T-cell (primary cell): ENCODE results near the gene TCEA3. TPM values are rescaled to one million over a fixed set of nuclear protein-coding genes. Genes with fewer than 3 reads are reported as not detected.

ENCODE experiments used
- ATAC-seq, 4 experiments: fragments of 200-7000 bp in 3 of 4; fragments of 150-1000 bp in 1 of 4; cut with Tn5 transposase; replicated peaks in 1 of 4; 1 replicate in 3 of 4; 2 replicates in 1 of 4; pipeline ENCODE4 v1.10.0; 2021; ENCODE audit warnings: moderate library complexity in 3 of 4, mild to moderate bottlenecking in 2 of 4, moderate number of reproducible peaks in 1 of 4
- CTCF ChIA-PET, 2 donors: fragments of 300-600 bp; sonication (Branson Sonifier 250); formaldehyde crosslinking; loops; one replicate each; lab custom pipeline; 2022; ENCODE audit warnings: antibody characterized with exemption in 2 of 2; lab: Charles Lee
- POLR2A ChIA-PET, 2 donors: fragments of 300-600 bp; sonication (Branson Sonifier 250); formaldehyde crosslinking; loops; one replicate each; lab custom pipeline; 2022; ENCODE audit warnings: antibody characterized with exemption in 2 of 2; lab: Charles Lee
- DNase-seq, 35 experiments: peaks; one replicate each; pipeline versions ENCODE4 v3.0.0 to v3.0.0-alpha.2; 2013 to 2023
- H3K27ac ChIP-seq: one replicate; pipeline ENCODE4 v1.5.1; 2013; ENCODE audit warnings: low read length
- H3K27me3 ChIP-seq, 2 experiments: replicated peaks in 1 of 2; 1 replicate in 1 of 2; 2 replicates in 1 of 2; pipeline versions ENCODE4 v1.6.1 to v1.7.0; 2013; ENCODE audit warnings: low read length in 1 of 2, mixed read lengths in 1 of 2; ENCODE audit not compliant: control insufficient read depth in 2 of 2, insufficient read depth in 2 of 2; ENCODE audit errors: extremely low read depth in 1 of 2
- H3K36me3 ChIP-seq, 2 donors: 1 replicate in 1 of 2; 2 replicates in 1 of 2; pipeline versions ENCODE4 v1.6.1 to v1.7.0; 2013; ENCODE audit warnings: low read length in 1 of 2; ENCODE audit not compliant: control insufficient read depth in 2 of 2, insufficient read depth in 1 of 2; ENCODE audit errors: extremely low read depth in 1 of 2
- H3K4me1 ChIP-seq, 2 experiments: 1 replicate in 1 of 2; 2 replicates in 1 of 2; pipeline versions ENCODE4 v1.6.1 to v1.7.0; 2013; ENCODE audit warnings: low read length in 2 of 2, mixed read lengths in 1 of 2; ENCODE audit not compliant: insufficient read depth in 2 of 2, control insufficient read depth in 1 of 2; ENCODE audit errors: extremely low read depth in 1 of 2
- H3K4me3 ChIP-seq, 2 donors: 1 replicate in 1 of 2; 2 replicates in 1 of 2; pipeline versions ENCODE4 v1.5.1 to v1.7.0; 2013; ENCODE audit warnings: mild to moderate bottlenecking in 2 of 2, low read length in 1 of 2, moderate library complexity in 1 of 2; ENCODE audit not compliant: control insufficient read depth in 1 of 2; ENCODE audit errors: extremely low read depth in 1 of 2
- H3K9me3 ChIP-seq: 2 replicates; pipeline ENCODE4 v1.7.0; 2013
- H3K27ac Mint-ChIP-seq, 2 donors: one replicate each; pipeline ENCODE4 v1.8.0; 2020 to 2021; ENCODE audit warnings: mild to moderate bottlenecking in 2 of 2, mixed read lengths in 2 of 2
- H3K27me3 Mint-ChIP-seq, 2 donors: one replicate each; pipeline ENCODE4 v1.8.0; 2021 to 2022; ENCODE audit warnings: mixed read lengths in 2 of 2
- H3K36me3 Mint-ChIP-seq: one replicate; pipeline ENCODE4 v1.8.0; 2021; ENCODE audit warnings: mixed read lengths
- H3K4me1 Mint-ChIP-seq, 3 donors: one replicate each; pipeline ENCODE4 v1.8.0; 2020 to 2022; ENCODE audit warnings: mixed read lengths in 3 of 3, mild to moderate bottlenecking in 1 of 3
- H3K4me3 Mint-ChIP-seq, 3 donors: one replicate each; pipeline ENCODE4 v1.8.0; 2020 to 2022; ENCODE audit warnings: mild to moderate bottlenecking in 3 of 3, mixed read lengths in 3 of 3, moderate library complexity in 3 of 3
- H3K9me3 Mint-ChIP-seq, 3 donors: one replicate each; pipeline ENCODE4 v1.8.0; 2020 to 2022; ENCODE audit warnings: mixed read lengths in 3 of 3
- WGBS: methylation state at CpG from one replicate; pipeline ENCODE4 v1.1.5; 2013; ENCODE audit warnings: missing lambda C conversion rate; ENCODE audit not compliant: insufficient coverage; 5-methylcytosine and 5-hydroxymethylcytosine counted together
- total RNA-seq, 35 experiments: library from RNA in 6 of 35; stranded (reverse) in 6 of 35; fragments of 120-200 nt in 1 of 35; gene quantifications; one replicate each; pipeline versions ENCODE4 v1.2.1 to v1.2.4 and lab custom pipeline; 2013 to 2026

Gene TCEA3
- total RNA-seq, 5 donors from 2014 or later (not counting 1 experiment from before 2014, with no cell fraction given) = 16.1 to 39.9 (median 32.4) TPM

DNA sequence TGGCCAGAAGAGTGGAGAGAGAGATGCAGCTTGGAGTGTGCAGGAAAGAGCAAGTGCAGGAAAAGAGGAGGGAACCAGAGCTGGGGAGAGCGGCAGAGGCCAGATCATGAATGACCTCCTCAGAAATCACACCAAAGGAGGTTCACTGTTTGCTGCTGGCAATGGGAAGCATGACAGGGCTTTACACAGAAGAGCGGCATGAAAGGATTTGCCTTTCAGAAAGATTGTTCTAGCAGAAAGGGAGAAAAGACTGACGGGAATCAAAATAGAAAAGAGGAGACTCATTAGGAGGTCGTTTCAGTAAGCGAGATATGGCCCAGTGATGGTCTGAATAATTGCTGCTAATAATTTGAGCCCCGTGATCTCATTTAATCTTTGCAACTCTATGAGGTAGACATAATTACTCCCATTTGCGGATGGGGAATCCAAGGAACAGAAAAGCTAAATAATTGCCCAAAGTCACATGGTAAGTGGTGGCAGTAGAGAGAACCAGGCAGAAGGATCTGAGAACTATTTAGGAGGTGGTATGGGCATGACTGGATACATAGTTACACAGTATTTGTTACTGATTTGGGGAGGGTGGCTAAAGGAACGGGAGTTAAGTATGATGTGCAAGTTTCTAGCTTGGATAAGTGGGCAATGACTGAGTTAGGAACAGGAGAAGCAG is 67.9 kb downstream of the TCEA3 start:
- H3K27me3 ChIP-seq = no peaks in the 10 kb centered on the region
- Mint-ChIP-seq H3K4me1 (peaks cover 0 to 4% (median 4%) of the 10 kb centered on the region in 3 donors), H3K27ac (no peak overlapping the region), H3K4me3 (no peak overlapping the region), H3K9me3 (peaks cover 11 to 27% (median 21%) of the 10 kb centered on the region in 3 donors), H3K27me3 (no peaks in the 10 kb centered on the region), H3K36me3 (peaks cover 37% of the 10 kb centered on the region)
- no peaks in the 10 kb centered on the region for H3K36me3 ChIP-seq
- peaks cover 0 to 2% of the 10 kb centered on the region in 2 experiments for H3K4me1 ChIP-seq
- H3K4me3 ChIP-seq = no peak overlapping the region
- ATAC-seq (no peak), DNase-seq (no peak)
- CTCF ChIA-PET = no interaction called here
- 95% methylated on average over 5 of the region's 8 CpGs for WGBS
- POLR2A ChIA-PET = no interaction called here
- peaks cover 8% of the 10 kb centered on the region for H3K9me3 ChIP-seq
- H3K27ac ChIP-seq = no peak overlapping the region

GRCh38 chr1:23354245-23354644 is 70.3 kb downstream of the TCEA3 start:
- Histone ChIP-seq H3K9me3 (no peaks in the 10 kb centered on the region), H3K4me3 (no peak overlapping the region), H3K27ac (no peak overlapping the region), H3K4me1 (peaks cover 0 to 2% of the 10 kb centered on the region in 2 experiments), H3K27me3 (no peaks in the 10 kb centered on the region), H3K36me3 (no peaks in the 10 kb centered on the region)
- Mint-ChIP-seq H3K9me3 (peaks cover 0 to 3% (median 3%) of the 10 kb centered on the region in 3 donors), H3K27ac (no peak overlapping the region), H3K27me3 (no peaks in the 10 kb centered on the region), H3K4me3 (no peak overlapping the region), H3K4me1 (peaks cover 0 to 4% (median 4%) of the 10 kb centered on the region in 3 donors), H3K36me3 (peaks cover 13% of the 10 kb centered on the region)
- ChIA-PET CTCF (no interaction called here), POLR2A (no interaction called here)
- no CpG with 5 or more reads among the region's 3 CpGs for WGBS
- ATAC-seq (no peak), DNase-seq (no peak)

- no peak overlapping the region for H3K4me3 ChIP-seq
- no peaks in the 10 kb centered on the region for H3K9me3 Mint-ChIP-seq
- ATAC-seq (no peak), DNase-seq (no peak)
- H3K27ac Mint-ChIP-seq = no peak overlapping the region
- peaks cover 7% of the 10 kb centered on the region for H3K36me3 Mint-ChIP-seq
- no peak overlapping the region for H3K4me3 Mint-ChIP-seq
- H3K27me3 Mint-ChIP-seq = no peaks in the 10 kb centered on the region
- no peaks in the 10 kb centered on the region for H3K9me3 ChIP-seq
- no peaks in the 10 kb centered on the region for H3K36me3 ChIP-seq
- H3K4me1 Mint-ChIP-seq = peaks cover 0 to 4% (median 4%) of the 10 kb centered on the region in 3 donors
- WGBS = 67% methylated on average over 1 of the region's 1 CpG
- ChIA-PET CTCF (no interaction called here), POLR2A (no interaction called here)
- H3K27me3 ChIP-seq = no peaks in the 10 kb centered on the region
- peaks cover 0 to 2% of the 10 kb centered on the region in 2 experiments for H3K4me1 ChIP-seq
- H3K27ac ChIP-seq = no peak overlapping the region
Observed at GRCh38 chr1:23352096-23352695, 72.4 kb downstream of the TCEA3 start.

DNA sequence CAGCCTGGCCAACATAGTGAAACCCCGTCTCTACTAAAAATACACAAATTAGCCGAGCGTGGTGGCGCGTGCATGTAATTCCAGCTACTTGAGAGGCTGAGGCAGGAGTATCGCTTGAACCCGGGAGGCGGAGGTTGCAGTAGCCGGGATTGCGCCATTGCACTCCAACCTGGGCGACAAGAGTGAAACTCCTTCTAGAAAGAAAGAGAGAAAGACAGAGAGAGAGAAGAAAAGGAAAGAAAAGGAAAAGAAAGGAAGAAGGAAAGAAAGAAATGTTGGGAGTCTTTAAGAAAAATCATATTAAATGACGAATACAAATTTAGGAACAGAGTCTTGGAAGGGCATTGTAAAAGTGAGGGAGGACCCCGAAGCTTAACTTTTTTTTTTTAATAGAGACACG is 78.6 kb downstream of the TCEA3 start:
- no peaks in the 10 kb centered on the region for H3K9me3 ChIP-seq
- H3K27me3 ChIP-seq = no peaks in the 10 kb centered on the region
- DNase-seq = no peak
- Mint-ChIP-seq H3K27ac (no peak overlapping the region), H3K4me3 (peak overlapping the region; percentile 26 to 97 (median 63)), H3K4me1 (peaks cover 27 to 32% (median 28%) of the 10 kb centered on the region in 3 donors), H3K27me3 (no peaks in the 10 kb centered on the region), H3K36me3 (no peaks in the 10 kb centered on the region), H3K9me3 (no peaks in the 10 kb centered on the region)
- peaks cover 8 to 25% of the 10 kb centered on the region in 2 experiments for H3K4me1 ChIP-seq
- ChIA-PET POLR2A (interaction anchor here (0.7 to 0.9 kb wide), 2 partner anchors 22 to 58 kb away, joined by 3 read pairs; no protein-coding TSS in a partner anchor), CTCF (interaction anchor here (0.7 to 0.9 kb wide), 2 partner anchors 22 to 610 kb away, joined by 3 to 4 read pairs; no protein-coding TSS in a partner anchor)
- H3K27ac ChIP-seq = no peak overlapping the region
- H3K36me3 ChIP-seq = no peaks in the 10 kb centered on the region
- no peak overlapping the region for H3K4me3 ChIP-seq
- ATAC-seq = no peak
- 95% methylated on average over 14 of the region's 14 CpGs for WGBS

GRCh38 chr1:23344987-23345472 is 79.5 kb downstream of the TCEA3 start:
- H3K36me3 ChIP-seq = no peaks in the 10 kb centered on the region
- H3K27ac Mint-ChIP-seq = peak overlapping the region; percentile 86 to 93
- H3K4me3 ChIP-seq = peak overlapping the region; percentile 83 to 85
- WGBS = 100% methylated on average over 3 of the region's 8 CpGs
- H3K27me3 Mint-ChIP-seq = no peaks in the 10 kb centered on the region
- no peak for DNase-seq
- no peaks in the 10 kb centered on the region for H3K36me3 Mint-ChIP-seq
- no peaks in the 10 kb centered on the region for H3K9me3 Mint-ChIP-seq
- ATAC-seq = no peak
- H3K27ac ChIP-seq = peak overlapping the region; percentile 65
- peak overlapping the region; percentile 92 to 100 (median 97) for H3K4me3 Mint-ChIP-seq
- POLR2A ChIA-PET = interaction anchor here (0.5 to 1.4 kb wide), 3 partner anchors 24 to 256 kb away, joined by 4 to 9 read pairs (median 8); partner anchors contain the start of gene ZNF436 (in 1 of the 2)
- peaks cover 36 to 40% (median 37%) of the 10 kb centered on the region in 3 donors for H3K4me1 Mint-ChIP-seq
- no peaks in the 10 kb centered on the region for H3K27me3 ChIP-seq
- CTCF ChIA-PET = interaction anchor here in 1 of 2 donors (0.7 to 1.7 kb wide), 4 partner anchors 21 to 1305 kb away, joined by 3 to 17 read pairs (median 8); no protein-coding TSS in a partner anchor
- H3K9me3 ChIP-seq = no peaks in the 10 kb centered on the region
- H3K4me1 ChIP-seq = peaks cover 8 to 33% of the 10 kb centered on the region in 2 experiments
